ENCODE results near the gene BAD.

The BAD gene

DNA sequence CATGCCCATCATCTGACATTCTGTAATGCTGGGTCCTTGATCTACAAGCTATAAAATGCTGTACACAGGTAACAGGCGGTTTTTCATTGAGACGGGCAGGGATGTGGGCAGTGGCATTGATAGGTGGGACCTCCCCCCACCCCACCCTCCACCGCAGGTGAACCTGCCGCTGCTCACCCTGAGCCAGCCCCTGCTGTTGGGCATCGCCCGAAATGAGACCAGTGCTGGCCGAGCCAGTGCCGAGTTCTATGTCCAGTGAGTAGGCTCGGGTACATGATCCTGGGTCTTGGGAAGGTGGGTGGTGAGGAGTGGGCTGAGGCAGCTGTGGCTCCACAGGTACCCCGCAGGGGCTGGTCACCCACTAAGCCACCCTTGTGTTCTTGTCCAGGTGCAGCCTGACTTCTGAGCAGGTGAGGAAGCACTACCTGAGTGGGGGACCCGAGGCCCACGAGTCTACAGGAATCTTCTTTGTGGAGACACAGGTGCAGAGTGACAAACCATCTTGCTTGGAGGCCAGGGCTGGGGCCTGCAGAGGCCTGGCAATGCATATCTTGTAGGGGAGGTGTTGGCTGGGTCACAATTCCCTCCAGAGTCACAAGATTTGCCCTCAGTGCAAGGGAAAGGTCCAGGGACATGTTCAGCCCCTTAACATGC, 55.2 kb downstream of the BAD start:
- no peak for TF ChIP-seq PPARA (CRISPR knock-in tag; IDR thresholded peaks at IDR 0.05; ENCODE audit: borderline replicate concordance)
- no peak for TF ChIP-seq CSDC2 (CRISPR knock-in tag; IDR thresholded peaks at IDR 0.05)
- no peak for TF ChIP-seq TCF4 (CRISPR knock-in tag; IDR thresholded peaks at IDR 0.05; ENCODE audit: borderline replicate concordance)
- TF ChIP-seq RARB (CRISPR knock-in tag; IDR thresholded peaks at IDR 0.05): no peak
- no peak for TF ChIP-seq OSR1 (CRISPR knock-in tag; IDR thresholded peaks at IDR 0.05)
- no peak for TF ChIP-seq CREB5 (CRISPR knock-in tag; IDR thresholded peaks at IDR 0.05; ENCODE audit: low read depth)
- ATAC-seq: no peak

GRCh38 chr11:64227405-64227956, 57.0 kb downstream of the BAD start:
- TF ChIP-seq ZFP3 (CRISPR knock-in tag; IDR thresholded peaks at IDR 0.05) (no peak), TCF4 (CRISPR knock-in tag; IDR thresholded peaks at IDR 0.05; ENCODE audit: borderline replicate concordance) (no peak), OSR1 (CRISPR knock-in tag; IDR thresholded peaks at IDR 0.05) (no peak), ZNF70 (CRISPR knock-in tag; IDR thresholded peaks at IDR 0.05) (no peak), CREB5 (CRISPR knock-in tag; IDR thresholded peaks at IDR 0.05; ENCODE audit: low read depth) (no peak), SNAI2 (CRISPR knock-in tag; IDR thresholded peaks at IDR 0.05) (no peak), RARB (CRISPR knock-in tag; IDR thresholded peaks at IDR 0.05) (no peak), PPARA (CRISPR knock-in tag; IDR thresholded peaks at IDR 0.05; ENCODE audit: borderline replicate concordance) (no peak), BACH2 (CRISPR knock-in tag; IDR thresholded peaks at IDR 0.05; ENCODE audit: borderline replicate concordance) (no peak), ESRRG (CRISPR knock-in tag; IDR thresholded peaks at IDR 0.05) (no peak), CSDC2 (CRISPR knock-in tag; IDR thresholded peaks at IDR 0.05) (no peak)
- TF ChIP-seq, protein P1, sequence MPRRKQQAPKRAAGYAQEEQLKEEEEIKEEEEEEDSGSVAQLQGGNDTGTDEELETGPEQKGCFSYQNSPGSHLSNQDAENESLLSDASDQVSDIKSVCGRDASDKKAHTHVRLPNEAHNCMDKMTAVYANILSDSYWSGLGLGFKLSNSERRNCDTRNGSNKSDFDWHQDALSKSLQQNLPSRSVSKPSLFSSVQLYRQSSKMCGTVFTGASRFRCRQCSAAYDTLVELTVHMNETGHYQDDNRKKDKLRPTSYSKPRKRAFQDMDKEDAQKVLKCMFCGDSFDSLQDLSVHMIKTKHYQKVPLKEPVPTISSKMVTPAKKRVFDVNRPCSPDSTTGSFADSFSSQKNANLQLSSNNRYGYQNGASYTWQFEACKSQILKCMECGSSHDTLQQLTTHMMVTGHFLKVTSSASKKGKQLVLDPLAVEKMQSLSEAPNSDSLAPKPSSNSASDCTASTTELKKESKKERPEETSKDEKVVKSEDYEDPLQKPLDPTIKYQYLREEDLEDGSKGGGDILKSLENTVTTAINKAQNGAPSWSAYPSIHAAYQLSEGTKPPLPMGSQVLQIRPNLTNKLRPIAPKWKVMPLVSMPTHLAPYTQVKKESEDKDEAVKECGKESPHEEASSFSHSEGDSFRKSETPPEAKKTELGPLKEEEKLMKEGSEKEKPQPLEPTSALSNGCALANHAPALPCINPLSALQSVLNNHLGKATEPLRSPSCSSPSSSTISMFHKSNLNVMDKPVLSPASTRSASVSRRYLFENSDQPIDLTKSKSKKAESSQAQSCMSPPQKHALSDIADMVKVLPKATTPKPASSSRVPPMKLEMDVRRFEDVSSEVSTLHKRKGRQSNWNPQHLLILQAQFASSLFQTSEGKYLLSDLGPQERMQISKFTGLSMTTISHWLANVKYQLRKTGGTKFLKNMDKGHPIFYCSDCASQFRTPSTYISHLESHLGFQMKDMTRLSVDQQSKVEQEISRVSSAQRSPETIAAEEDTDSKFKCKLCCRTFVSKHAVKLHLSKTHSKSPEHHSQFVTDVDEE (CRISPR knock-in tag; IDR thresholded peaks at IDR 0.05): no peak
- TF ChIP-seq, protein P2, sequence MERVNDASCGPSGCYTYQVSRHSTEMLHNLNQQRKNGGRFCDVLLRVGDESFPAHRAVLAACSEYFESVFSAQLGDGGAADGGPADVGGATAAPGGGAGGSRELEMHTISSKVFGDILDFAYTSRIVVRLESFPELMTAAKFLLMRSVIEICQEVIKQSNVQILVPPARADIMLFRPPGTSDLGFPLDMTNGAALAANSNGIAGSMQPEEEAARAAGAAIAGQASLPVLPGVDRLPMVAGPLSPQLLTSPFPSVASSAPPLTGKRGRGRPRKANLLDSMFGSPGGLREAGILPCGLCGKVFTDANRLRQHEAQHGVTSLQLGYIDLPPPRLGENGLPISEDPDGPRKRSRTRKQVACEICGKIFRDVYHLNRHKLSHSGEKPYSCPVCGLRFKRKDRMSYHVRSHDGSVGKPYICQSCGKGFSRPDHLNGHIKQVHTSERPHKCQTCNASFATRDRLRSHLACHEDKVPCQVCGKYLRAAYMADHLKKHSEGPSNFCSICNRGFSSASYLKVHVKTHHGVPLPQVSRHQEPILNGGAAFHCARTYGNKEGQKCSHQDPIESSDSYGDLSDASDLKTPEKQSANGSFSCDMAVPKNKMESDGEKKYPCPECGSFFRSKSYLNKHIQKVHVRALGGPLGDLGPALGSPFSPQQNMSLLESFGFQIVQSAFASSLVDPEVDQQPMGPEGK (CRISPR knock-in tag; IDR thresholded peaks at IDR 0.05; ENCODE audit: borderline replicate concordance): no peak
- no peak for ATAC-seq

GRCh38 chr11:64226507-64227051, 57.9 kb downstream of the BAD start:
- peak; percentile 31 for ATAC-seq
- TF ChIP-seq, protein P3, sequence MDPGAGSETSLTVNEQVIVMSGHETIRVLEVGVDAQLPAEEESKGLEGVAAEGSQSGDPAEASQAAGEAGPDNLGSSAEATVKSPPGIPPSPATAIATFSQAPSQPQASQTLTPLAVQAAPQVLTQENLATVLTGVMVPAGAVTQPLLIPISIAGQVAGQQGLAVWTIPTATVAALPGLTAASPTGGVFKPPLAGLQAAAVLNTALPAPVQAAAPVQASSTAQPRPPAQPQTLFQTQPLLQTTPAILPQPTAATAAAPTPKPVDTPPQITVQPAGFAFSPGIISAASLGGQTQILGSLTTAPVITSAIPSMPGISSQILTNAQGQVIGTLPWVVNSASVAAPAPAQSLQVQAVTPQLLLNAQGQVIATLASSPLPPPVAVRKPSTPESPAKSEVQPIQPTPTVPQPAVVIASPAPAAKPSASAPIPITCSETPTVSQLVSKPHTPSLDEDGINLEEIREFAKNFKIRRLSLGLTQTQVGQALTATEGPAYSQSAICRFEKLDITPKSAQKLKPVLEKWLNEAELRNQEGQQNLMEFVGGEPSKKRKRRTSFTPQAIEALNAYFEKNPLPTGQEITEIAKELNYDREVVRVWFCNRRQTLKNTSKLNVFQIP (CRISPR knock-in tag; IDR thresholded peaks at IDR 0.05; ENCODE audit: borderline replicate concordance, low read depth): no peak
- no peak for TF ChIP-seq SNAI2 (CRISPR knock-in tag; IDR thresholded peaks at IDR 0.05)
- TF ChIP-seq, protein P1 (CRISPR knock-in tag; IDR thresholded peaks at IDR 0.05): no peak
- TF ChIP-seq, protein P2 (CRISPR knock-in tag; IDR thresholded peaks at IDR 0.05; ENCODE audit: borderline replicate concordance): 0 out of 2 replicates have a peak, but pooled peaks have one; percentile 20
